Measurements from ENCODE around the gene MT1G. TPM values are rescaled to one million over a fixed set of nuclear protein-coding genes. Genes with fewer than 3 reads are reported as not detected.
"Not testable (repeated sequence)": the region's sequence is repeated elsewhere in the genome, so short reads cannot be mapped to it uniquely, and the experiment has no call there.

The MT1G gene
- 0.75 and 14.8 TPM in 2 replicates for total RNA-seq

DNA sequence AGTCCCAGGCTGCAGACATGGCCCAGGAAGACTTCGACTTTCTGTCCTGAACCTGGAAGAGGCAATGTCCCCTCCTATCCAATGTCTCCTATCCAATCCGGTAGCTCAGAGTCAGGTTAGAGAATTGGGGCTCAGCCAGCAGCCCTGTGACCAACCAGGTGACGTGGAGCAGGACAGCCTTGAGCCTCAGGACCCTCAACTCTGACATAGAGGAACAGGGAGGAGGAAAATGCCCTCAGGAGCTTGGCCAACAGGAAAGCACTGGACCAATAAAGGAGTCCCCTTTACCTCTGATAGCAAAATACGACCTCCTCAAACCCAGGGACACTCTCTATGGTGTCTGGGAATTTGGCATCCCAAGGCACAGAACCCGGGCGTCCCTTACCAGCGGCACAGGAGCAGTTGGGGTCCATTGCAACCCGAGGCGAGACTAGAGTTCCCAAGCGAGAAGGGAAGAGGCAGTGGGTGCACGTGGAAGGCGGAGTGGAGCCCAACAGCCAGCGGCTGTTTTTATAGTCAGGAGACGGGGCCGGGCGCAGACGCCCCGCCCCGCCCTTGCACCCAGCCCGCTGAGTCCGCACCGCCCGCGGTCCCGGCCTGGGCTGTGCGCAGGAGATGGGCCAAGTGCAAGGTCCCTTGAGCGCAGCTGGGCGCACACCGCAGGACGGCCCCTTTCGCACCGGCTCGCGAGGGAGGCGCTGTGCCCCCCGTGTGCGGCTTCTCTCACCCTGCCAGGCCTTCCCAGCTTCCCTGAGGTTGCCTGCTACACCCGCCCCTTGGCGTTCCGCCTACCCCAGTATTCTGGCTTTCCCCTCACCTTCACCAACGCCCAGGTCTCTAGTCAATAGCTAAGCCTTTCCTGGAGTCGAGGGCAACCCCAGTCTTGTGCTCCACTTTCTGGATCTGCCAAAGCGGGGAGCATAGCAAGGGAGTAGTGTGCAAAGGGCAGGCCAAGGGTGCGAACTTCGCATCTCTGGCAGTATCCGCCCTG, at the start of gene MT1G:
Gene MT1G (minus strand): TSS at position 485 of the 991 bp plus-strand sequence. CDS start 72 bp downstream, at position 413.
- Histone ChIP-seq H3K4me3 (ENCODE audit: low read depth, low read length) (no peak within 1 kb of the TSS), H3K36me3 (ENCODE audit: control insufficient read depth, insufficient read depth, low read length) (no peaks in the 10 kb centered on the region), H3K27me3 (ENCODE audit: control insufficient read depth, insufficient read depth, low read length) (peaks cover 52% of the 10 kb centered on the region)
- no peak for DNase-seq (ENCODE audit: low read depth)
- TF ChIP-seq CTCF (IDR thresholded peaks at IDR 0.05; ENCODE audit: insufficient read depth, low read length, poor library complexity, severe bottlenecking), result no peak

- H3K27me3 ChIP-seq (ENCODE audit: control insufficient read depth, insufficient read depth, low read length); H3K36me3 ChIP-seq (ENCODE audit: control insufficient read depth, insufficient read depth, low read length); H3K4me3 ChIP-seq (ENCODE audit: low read depth, low read length); DNase-seq (ENCODE audit: low read depth): not testable (repeated sequence)
These were observed 49.7 kb upstream of the MT1G start for GRCh38 chr16:56717532-56717931.

DNA sequence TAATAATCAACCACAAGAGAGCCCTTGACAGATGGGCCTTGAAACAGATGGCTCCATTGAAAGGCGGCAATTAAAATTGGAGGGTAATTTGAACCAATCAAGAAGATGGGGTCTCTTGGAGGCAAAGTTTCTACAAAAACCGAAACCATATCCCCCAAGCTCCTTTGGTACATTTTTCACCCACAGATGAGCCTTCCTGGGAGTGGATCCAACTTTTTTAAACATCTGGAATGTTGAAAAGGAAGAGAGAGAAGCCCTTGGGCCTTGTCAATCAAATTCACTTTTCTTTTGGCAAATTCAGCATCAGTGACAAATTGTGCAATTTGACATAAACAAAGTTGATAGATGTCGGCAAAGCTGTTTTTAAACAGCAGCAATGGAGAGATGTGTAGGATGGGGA, 48.9 kb upstream of the MT1G start:
- no peak for DNase-seq (ENCODE audit: low read depth)
- H3K27me3 ChIP-seq (ENCODE audit: control insufficient read depth, insufficient read depth, low read length), result no peaks in the 10 kb centered on the region

GRCh38 chr16:56715126-56715525, 47.3 kb upstream of the MT1G start:
- no peak overlapping the region for H3K4me3 ChIP-seq (ENCODE audit: low read depth, low read length)

More for the DNA sequence above, 48.9 kb upstream of the MT1G start:
- Histone ChIP-seq H3K36me3 (ENCODE audit: control insufficient read depth, insufficient read depth, low read length) (no peaks in the 10 kb centered on the region), H3K4me3 (ENCODE audit: low read depth, low read length) (no peak overlapping the region)
- TF ChIP-seq CTCF (IDR thresholded peaks at IDR 0.05; ENCODE audit: insufficient read depth, low read length, poor library complexity, severe bottlenecking), result no peak

DNA sequence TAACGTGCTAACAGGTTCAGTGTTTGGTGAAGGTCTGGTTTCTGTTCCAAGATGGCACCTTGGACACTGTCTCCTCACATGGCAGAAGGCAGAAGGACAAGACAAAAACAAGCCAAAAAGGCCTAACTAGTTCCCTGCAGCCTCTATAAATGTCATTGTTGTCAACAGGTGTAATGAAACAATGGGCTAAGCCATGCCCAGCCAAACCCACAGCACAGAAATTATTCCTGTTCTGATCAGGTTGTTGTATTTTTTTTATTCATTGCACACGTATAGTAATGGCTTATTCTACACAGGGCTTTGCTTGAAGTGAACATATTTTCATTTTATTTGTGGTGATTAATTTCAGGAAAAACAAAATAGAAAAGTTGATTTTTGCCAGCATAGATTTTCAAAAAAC, 45.9 kb upstream of the MT1G start:
- H3K4me3 ChIP-seq (ENCODE audit: low read depth, low read length), result no peak overlapping the region
- no peaks in the 10 kb centered on the region for H3K27me3 ChIP-seq (ENCODE audit: control insufficient read depth, insufficient read depth, low read length)
- DNase-seq (ENCODE audit: low read depth), result no peak
- TF ChIP-seq CTCF (IDR thresholded peaks at IDR 0.05; ENCODE audit: insufficient read depth, low read length, poor library complexity, severe bottlenecking), result no peak
- H3K36me3 ChIP-seq (ENCODE audit: control insufficient read depth, insufficient read depth, low read length), result no peaks in the 10 kb centered on the region

More at GRCh38 chr16:56715126-56715525, 47.3 kb upstream of the MT1G start:
- TF ChIP-seq CTCF (IDR thresholded peaks at IDR 0.05; ENCODE audit: insufficient read depth, low read length, poor library complexity, severe bottlenecking), result no peak
- Histone ChIP-seq H3K36me3 (ENCODE audit: control insufficient read depth, insufficient read depth, low read length) (no peaks in the 10 kb centered on the region), H3K27me3 (ENCODE audit: control insufficient read depth, insufficient read depth, low read length) (no peaks in the 10 kb centered on the region)
- DNase-seq (ENCODE audit: low read depth), result no peak

DNA sequence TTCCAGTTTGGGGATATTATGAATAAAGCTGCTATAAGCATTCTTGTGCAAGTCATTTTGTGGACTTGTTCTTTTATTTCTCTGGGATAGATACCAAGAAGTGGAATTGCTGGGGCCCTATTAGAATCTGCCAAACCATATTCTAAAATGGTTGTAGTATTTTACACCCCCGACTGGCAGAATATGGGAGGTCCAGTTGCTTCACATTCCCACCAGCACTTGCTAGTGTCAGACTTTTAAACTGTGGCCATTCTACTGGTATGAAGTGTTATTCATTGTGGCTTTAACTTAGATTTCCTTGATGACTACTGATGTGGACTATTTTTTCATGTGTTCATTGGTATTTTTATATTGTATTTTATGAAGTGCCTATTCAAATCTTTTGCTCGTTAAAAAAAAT, 44.0 kb upstream of the MT1G start:
- DNase-seq (ENCODE audit: low read depth), result no peak
- no peak overlapping the region for H3K4me3 ChIP-seq (ENCODE audit: low read depth, low read length)
- no peaks in the 10 kb centered on the region for H3K27me3 ChIP-seq (ENCODE audit: control insufficient read depth, insufficient read depth, low read length)
- no peak for TF ChIP-seq CTCF (IDR thresholded peaks at IDR 0.05; ENCODE audit: insufficient read depth, low read length, poor library complexity, severe bottlenecking)
- H3K36me3 ChIP-seq (ENCODE audit: control insufficient read depth, insufficient read depth, low read length), result no peaks in the 10 kb centered on the region

Measured in kidney epithelial cell (primary cell).